ENCODE results near the gene CAMK2G.
"Not testable (repeated sequence)": the region's sequence is repeated elsewhere in the genome, so short reads cannot be mapped to it uniquely, and the experiment has no call there.

CAMK2G gene

DNA sequence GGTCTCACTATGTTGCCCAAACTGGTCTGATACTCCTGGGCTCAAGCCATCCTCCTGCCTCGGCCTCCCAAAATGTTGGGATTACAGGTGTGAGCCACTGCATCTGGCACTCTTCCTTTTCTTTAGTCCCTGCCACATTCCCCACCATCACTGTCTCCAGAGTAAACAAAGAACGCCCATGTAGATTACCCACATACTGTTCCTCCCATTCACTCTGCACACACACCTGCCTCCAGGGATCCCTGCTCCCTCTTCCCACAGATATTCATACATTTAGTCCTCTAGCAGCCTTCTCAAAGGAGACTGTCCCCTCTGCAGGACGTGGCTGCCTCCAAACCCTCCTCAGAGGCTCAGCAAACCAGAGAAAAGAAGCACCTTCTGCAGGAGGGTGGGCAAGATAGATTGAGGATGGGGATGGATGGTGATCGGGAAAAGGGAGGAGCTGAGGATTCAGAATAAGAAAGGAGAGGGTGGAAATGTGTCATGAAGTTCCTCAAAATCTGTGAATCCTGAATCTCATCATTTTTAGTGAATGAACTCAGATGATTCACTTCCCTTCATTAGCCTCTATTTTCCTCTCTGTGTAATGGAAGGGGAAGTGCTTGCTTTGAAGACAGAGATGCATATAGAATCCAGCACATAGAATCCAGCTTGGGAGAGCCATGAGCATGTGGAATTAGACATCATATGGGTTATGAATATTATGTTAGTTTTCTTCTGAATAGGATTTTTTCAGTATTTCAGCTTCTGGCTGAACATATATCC, 31.1 kb upstream of the CAMK2G start:
- no peak for DNase-seq (ENCODE audit: low spot score)

GRCh38 chr10:73902351-73902750, 28.0 kb upstream of the CAMK2G start:
- no peak for DNase-seq (ENCODE audit: low spot score)

DNA sequence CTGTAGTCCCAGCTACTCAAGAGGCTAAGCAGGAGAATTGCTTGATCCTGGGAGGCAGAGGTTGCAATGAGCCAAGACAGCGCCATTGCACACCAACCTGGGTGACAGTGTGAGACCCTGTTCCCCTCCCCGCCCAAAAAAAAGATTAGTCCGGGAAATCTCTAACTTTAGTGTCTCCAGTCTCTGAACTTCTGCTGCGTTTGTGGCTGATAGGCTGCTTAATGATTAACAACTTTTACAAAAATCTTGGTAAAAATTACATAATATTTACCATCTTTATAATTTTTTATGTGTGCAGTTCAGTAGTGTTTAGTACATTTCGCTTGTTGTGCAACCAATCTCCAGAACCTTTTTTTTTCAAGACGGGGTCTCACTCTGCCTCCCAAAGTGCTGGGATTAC, 26.9 kb upstream of the CAMK2G start:
- no peak for DNase-seq (ENCODE audit: low spot score)

DNA sequence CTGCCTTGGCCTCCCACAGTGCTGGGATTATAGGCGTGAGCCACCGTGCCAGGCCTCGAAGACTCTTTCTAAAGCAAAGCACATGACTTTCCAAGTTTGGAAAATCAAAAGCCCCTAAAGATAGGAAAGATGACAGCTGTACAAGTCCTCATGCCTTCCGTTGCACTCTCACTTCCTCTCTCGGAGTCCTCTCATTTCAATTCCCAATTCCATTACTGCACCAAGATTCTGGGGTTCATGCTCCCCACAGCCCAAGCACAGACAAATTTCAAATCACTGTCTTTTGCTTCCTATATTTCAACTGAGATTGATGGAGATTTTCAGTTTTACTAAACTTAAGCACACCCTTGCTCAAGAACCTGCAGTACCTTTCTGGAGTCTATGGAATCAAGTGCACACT, 25.7 kb upstream of the CAMK2G start:
- DNase-seq (ENCODE audit: low spot score) = no peak

GRCh38 chr10:73899423-73899822, 25.1 kb upstream of the CAMK2G start:
- DNase-seq (ENCODE audit: low spot score) = no peak

DNA sequence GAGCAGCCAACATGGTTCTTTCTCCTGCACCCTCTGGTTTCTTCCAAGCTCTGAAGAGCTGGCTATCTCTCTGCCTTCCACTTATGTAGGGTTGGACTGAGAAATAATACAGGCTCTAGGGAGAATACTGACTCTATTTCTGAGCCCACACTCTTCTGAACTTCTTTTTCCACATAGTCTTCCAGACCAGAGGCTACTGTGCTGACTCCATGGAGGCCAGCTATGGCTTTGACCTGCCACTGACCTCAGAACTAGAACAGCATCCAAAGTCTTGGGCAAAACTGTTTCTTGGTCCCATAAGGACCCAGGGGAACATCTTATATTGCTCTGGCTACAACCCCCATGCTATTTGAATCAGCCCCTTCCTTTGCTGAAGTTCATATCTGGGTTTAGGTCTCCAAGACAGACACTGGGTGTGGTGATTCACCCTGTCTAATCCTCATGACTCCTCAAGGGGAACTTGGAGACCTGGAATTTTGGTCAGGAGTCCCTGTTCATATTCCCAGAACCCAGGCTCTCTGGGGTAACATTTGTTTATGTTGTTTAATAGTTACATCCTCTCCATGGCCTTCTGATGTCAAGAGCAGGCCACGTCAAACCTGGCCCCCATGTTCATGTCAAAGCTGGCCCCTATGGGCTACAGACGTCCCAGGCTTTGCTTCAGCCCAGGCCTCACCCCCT, 24.5 kb upstream of the CAMK2G start:
- no peak for DNase-seq (ENCODE audit: low spot score)

DNA sequence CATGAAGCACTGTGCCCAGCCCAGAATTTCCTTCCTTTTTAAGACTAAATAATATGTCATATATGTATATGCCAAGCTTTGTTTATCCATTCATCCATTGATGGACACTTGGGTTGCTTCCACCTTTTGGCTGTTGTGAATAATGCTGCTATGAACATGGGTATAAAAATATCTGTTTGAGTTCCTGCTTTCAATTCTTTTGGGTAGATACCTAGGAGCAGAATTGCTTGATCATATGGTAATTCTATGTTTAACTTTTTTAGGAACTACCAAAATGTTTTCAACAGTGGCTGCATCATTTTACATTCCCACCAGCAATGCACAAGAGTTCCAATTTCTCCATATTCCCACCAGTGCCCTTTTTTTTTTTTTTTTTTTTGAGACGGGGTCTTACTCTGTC, 23.3 kb upstream of the CAMK2G start:
- no peak for DNase-seq (ENCODE audit: low spot score)

DNA sequence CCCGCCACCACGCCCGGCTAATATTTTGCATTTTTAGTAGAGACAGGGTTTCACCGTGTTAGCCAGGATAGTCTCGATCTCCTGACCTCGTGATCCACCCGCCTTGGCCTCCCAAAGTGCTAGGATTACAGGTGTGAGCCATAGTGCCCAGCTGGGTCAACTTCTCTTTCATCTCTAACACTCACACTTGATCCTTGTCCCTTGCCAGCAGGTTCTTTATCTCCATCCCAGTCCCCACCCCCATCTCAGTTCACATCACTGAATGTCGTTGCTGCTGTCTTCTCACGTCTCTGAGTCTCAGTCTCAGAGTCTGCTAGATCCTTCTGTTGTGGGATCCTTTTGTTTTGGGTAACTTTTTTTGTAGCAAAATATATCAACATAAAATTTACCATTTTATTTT, 21.0 kb upstream of the CAMK2G start:
- not testable (repeated sequence) for DNase-seq (ENCODE audit: low spot score)

DNA sequence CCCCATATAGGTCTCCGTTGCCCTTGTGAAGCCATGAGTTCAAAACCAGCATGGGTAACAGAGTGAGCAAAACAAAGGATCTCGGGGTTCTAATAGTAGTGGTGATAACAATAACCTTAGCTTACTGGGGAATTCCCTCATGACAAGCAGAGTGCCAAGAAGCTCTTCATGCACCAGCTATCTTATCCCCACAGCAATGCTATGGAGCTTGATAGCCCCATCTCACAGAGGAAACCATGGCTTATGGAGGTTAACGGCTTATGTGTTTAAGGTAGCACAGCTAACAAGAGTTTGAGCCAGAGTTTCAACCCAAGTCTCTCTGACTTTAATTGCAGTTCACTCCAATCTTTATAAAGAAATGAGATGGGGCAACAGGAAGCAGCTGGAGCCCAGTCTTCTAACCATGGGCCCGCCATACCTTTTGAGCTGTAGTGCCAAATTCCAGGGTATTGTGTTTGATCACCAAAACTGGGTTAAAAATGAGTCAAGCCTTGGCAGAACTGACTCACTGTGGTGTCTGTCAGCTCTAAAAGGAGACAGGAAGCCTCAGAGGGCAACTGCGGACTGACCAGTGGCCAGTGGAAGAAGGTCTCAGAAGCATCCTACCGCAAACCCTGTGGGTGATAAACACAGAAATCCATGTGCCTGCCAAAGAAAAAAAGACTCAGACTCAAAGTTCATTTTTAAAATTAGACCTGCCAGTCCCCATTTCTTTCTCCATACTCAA, 20.1 kb upstream of the CAMK2G start:
- no peak for DNase-seq (ENCODE audit: low spot score)

DNA sequence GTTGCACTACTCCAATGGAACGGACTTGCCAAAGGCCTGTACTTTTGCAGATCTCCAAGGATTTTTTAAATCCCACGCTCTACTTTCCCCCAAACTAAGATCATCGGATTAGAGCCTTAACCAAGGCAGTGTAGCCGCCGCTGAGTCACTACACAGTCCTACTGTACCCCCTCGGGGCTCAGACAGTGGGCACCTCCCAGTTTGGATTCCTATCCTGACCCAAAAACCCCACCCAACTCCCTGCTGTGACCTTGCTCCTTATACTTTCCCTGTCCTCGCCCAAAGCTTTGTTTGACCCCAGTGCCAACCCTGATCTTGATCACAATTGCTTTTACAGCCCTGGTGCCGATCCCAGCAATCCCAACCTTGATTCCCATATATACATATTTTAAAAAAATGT, 19.1 kb upstream of the CAMK2G start:
- no peak for DNase-seq (ENCODE audit: low spot score)

DNA sequence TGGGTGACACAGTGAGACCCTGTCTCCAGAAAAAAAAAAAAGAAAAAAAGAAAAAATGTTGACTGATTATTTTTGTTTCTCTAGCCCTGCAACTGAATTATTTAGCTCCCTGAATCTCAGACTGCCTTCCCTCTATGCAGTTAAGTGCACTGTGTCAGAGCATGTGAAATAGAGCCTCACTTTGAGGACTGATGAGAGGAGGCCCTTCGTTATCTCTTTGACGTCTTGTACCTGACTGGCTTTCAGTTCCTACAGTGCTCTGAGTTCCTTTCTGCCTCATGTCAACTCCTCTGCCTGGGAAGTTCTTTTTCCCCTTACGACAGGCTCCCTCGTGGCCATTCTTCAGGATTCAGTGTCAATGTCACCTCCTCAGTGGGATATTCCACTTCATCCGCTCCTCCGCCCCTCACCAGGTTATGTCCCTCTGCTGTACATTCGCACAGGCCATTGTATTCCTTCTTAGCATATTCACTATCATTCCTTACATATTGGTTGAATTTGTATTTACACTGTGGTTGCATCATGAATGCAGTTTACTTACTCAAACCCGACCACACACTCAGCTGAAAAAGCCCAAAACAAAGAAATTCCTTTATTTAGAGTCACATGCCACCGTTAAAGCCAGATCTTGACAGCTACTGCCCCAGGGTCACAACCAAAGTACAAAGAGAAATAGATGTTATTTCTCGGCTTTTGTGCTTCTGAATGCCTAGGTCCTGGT, 18.1 kb upstream of the CAMK2G start:
- no peak for DNase-seq (ENCODE audit: low spot score)

DNA sequence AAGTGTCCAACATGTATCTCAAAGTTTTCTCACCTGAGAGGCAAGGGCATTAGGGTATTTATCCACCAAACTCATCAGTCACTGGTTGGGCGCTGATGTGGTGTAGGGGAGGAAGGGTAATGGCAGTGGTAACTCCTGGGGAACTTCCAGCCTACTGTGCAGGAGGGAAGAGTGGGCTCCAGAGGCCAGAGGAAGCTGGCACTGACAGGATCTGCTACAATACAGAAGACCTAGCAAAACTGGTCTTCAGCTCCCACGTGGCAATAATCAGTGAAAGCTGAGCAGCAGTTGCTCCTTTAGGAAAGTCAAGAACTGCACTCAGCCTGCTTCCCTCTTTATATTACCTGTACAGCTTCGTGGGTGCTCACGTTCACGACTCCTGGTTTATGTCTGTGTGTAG, 17.2 kb upstream of the CAMK2G start:
- no peak for DNase-seq (ENCODE audit: low spot score)

DNA sequence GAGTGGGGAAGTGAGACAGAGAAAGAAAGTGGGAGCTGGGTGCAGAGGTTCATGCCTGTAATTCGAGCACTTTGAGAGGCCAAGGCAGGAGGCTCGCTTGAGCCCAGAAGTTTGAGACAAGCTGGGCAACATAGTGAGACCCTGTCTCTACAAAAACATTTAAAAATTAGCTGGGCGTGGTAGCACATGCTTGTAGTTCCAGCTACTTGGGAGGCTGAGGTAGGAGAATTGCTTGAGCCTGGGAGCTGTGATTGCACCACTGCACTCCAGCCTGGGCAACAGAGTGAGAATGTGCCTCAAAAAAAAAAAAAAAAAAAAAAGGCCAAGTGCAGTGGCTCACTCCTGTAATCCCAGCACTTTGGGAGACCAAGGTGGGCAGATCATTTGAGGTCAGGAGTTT, 16.5 kb upstream of the CAMK2G start:
- DNase-seq (ENCODE audit: low spot score) = not testable (repeated sequence)

GRCh38 chr10:73890261-73890660, 15.9 kb upstream of the CAMK2G start:
- no peak for DNase-seq (ENCODE audit: low spot score)

- not testable (repeated sequence) for DNase-seq (ENCODE audit: low spot score)
These were observed 15.1 kb upstream of the CAMK2G start for GRCh38 chr10:73889416-73889815.

GRCh38 chr10:73889014-73889413, 14.7 kb upstream of the CAMK2G start:
- DNase-seq (ENCODE audit: low spot score) = no peak

- DNase-seq (ENCODE audit: low spot score) = no peak
These were observed 14.2 kb upstream of the CAMK2G start for GRCh38 chr10:73888514-73888913.

GRCh38 chr10:73887294-73888039, 13.1 kb upstream of the CAMK2G start:
- no peak for DNase-seq (ENCODE audit: low spot score)

DNA sequence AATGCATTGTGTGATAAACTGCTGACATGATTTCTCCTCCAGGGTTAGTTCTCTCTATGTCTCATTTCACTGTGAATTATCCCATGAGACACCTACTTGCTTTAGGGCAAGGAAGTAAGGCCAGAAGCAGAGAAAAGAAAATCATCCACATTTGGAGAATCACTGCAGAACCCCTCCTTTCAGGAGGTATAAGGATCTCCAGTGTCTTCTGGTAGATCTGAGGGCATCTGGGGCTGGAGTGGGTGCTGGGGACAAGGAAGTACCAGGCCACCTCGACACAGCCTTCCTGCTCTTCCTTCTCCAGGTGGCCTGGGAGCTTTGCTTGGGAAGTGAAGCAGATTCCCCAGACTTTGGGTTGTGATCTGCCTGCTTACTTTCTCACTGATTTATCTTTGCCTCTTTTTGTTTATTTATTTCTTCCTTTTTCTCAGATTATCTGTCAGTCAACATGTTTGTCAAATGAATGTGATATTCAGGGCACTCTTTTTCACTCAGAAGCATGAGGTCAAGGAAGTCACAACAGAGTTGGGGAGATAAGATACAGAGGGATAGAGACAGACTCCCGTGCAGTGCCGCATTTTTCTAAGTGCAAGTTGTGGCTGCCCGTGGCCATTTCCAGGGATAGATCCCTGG, 12.4 kb upstream of the CAMK2G start:
- no peak for DNase-seq (ENCODE audit: low spot score)

GRCh38 chr10:73886085-73886529, 11.8 kb upstream of the CAMK2G start:
- DNase-seq (ENCODE audit: low spot score) = peak; percentile 65

- DNase-seq (ENCODE audit: low spot score) = no peak
These were observed 9.7 kb upstream of the CAMK2G start for GRCh38 chr10:73884017-73884416.
